Panc1 (cell line): ENCODE measurements around the gene NFILZ. TPM values are rescaled to one million over a fixed set of nuclear protein-coding genes. Genes with fewer than 3 reads are reported as not detected.

Experiments used
- ATAC-seq: fragments of 200-7000 bp; cut with Tn5 transposase; 2 replicates; pipeline ENCODE4 v1.9.1; 2020; ENCODE audit warnings: mild to moderate bottlenecking, moderate library complexity
- Bru-seq: library from RNA; stranded (reverse); fragments of 400-500 nt; gene quantifications from one replicate; lab custom pipeline; 2021; lab: Mats Ljungman, UMichigan
- BruChase-seq, 2 experiments: library from RNA; stranded (reverse); fragments of 400-500 nt; gene quantifications; one replicate each; lab custom pipeline; 2021; lab: Mats Ljungman, UMichigan
- BruUV-seq: library from RNA; stranded (reverse); fragments of 400-500 nt; replicated peaks from 2 replicates; lab custom pipeline; 2021; lab: Mats Ljungman, UMichigan
- CTCF ChIA-PET: fragments of 300-600 bp; sonication (Branson Sonifier 250); formaldehyde crosslinking; loops from one replicate; lab custom pipeline; 2022; ENCODE audit warnings: antibody characterized with exemption; lab: Charles Lee
- POLR2A ChIA-PET: fragments of 300-600 bp; sonication (Branson Sonifier 250); formaldehyde crosslinking; loops from one replicate; lab custom pipeline; 2022; ENCODE audit warnings: antibody characterized with exemption; lab: Charles Lee
- DNase-seq: peaks from one replicate; pipeline ENCODE4 v3.0.0-alpha.2; 2010; ENCODE audit warnings: low read depth, low spot score
- H3K27ac ChIP-seq: 2 replicates; pipeline ENCODE4 v1.5.1; 2011; ENCODE audit warnings: mild to moderate bottlenecking, low read length, inconsistent platforms
- H3K27me3 ChIP-seq: fragments of 200-500 bp; sonication (Bioruptor generic); 2 replicates; pipeline ENCODE4 v1.6.0; 2014; ENCODE audit warnings: low read length, inconsistent platforms; ENCODE audit not compliant: control insufficient read depth, insufficient read depth
- H3K36me3 ChIP-seq: fragments of 200-500 bp; sonication (Bioruptor generic); 2 replicates; pipeline ENCODE4 v1.5.1; 2014; ENCODE audit warnings: inconsistent platforms, mild to moderate bottlenecking, low read length, moderate library complexity; ENCODE audit not compliant: control insufficient read depth, insufficient read depth
- H3K4me1 ChIP-seq: 2 replicates; pipeline ENCODE4 v1.5.1; 2011; ENCODE audit warnings: inconsistent platforms, mild to moderate bottlenecking, low read length, moderate library complexity; ENCODE audit not compliant: control insufficient read depth, insufficient read depth
- H3K4me3 ChIP-seq, 2 experiments: 2 replicates each; pipeline ENCODE4 v1.5.1; 2011 to 2012; ENCODE audit warnings: low read depth in 2 of 2, low read length in 2 of 2, mild to moderate bottlenecking in 2 of 2, inconsistent platforms in 1 of 2, moderate library complexity in 1 of 2
- H3K9me3 ChIP-seq: fragments of 200-500 bp; sonication (Bioruptor generic); 2 replicates; pipeline ENCODE4 v1.5.1; 2014; ENCODE audit warnings: low read depth, mild to moderate bottlenecking, inconsistent platforms, low read length, moderate library complexity; ENCODE audit not compliant: control insufficient read depth, insufficient read depth
- CTCF ChIP-seq: fragments of 450-650 bp; IDR thresholded peaks from 2 replicates; pipeline ENCODE4 v1.5.1; 2017; ENCODE audit warnings: mild to moderate bottlenecking
- POLR2AphosphoS5 ChIP-seq: IDR thresholded peaks from 2 replicates; pipeline ENCODE4 v1.6.1; 2012; ENCODE audit warnings: mild to moderate bottlenecking, low read depth, low read length, moderate library complexity
- REST ChIP-seq, 2 experiments: IDR thresholded peaks; 2 replicates each; pipeline ENCODE4 v1.6.1; 2011 to 2012; ENCODE audit warnings: low read depth in 2 of 2, control low read depth in 1 of 2, low read length in 1 of 2, mild to moderate bottlenecking in 1 of 2, moderate library complexity in 1 of 2; ENCODE audit not compliant: insufficient read depth in 1 of 2
- SIN3A ChIP-seq: IDR thresholded peaks from 2 replicates; pipeline ENCODE4 v1.6.1; 2012; ENCODE audit warnings: low read depth, mild to moderate bottlenecking, low read length, moderate library complexity, borderline replicate concordance; ENCODE audit not compliant: insufficient read depth
- TCF7L2 ChIP-seq: IDR thresholded peaks from 2 replicates; pipeline ENCODE4 v1.6.1; 2011; ENCODE audit warnings: mild to moderate bottlenecking, low read depth, low read length, inconsistent platforms
- in situ Hi-C: cut with HindIII; loops from 2 replicates; pipeline ENCODE4 v1.10.0; 2016; ENCODE audit warnings: low sequenced_read_pairs, low pct_unique_long_range_greater_than_20kb
- intact Hi-C: fragments of 100-400 bp; cut with micrococcal nuclease; formaldehyde crosslinking; loops from one replicate; pipeline ENCODE4 v1.10.0; 2022; ENCODE audit not compliant: unreplicated experiment
- long read RNA-seq: library from polyadenylated mRNA; unstranded; transcript quantifications from one replicate; pipeline ENCODE4 v2.0.0, GENCODE V29; 2021; ENCODE audit not compliant: unreplicated experiment
- polyA plus RNA-seq: library from polyadenylated mRNA; unstranded; fragments of >200 nt; gene quantifications from one replicate; pipeline ENCODE4 v1.2.1, GENCODE V29; 2012; ENCODE audit warnings: missing spikeins; ENCODE audit not compliant: insufficient read length
- total RNA-seq: library from RNA; stranded (reverse); gene quantifications from one replicate; pipeline ENCODE4 v1.2.1, GENCODE V29; 2021; ENCODE audit not compliant: unreplicated experiment

The NFILZ gene, protein sequence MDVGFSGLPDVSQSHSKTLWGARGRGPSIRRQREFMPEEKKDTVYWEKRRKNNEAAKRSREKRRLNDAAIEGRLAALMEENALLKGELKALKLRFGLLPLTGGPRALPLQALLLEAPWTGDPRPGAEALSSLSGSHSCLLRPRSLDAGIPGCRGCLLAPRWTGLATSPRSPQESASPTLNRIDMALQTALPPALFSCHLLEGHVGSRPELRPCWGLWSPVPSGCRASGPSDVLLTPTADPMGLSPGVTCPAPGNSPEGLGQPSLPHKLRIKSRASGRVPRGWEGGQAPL
- total RNA-seq (not detected), Bru-seq, nascent RNA (percentile 13 among the genes with signal in this experiment), BruChase-seq, experiment 1, labeled RNA remaining after a 2-hour chase (not detected), BruChase-seq, experiment 2, labeled RNA remaining after a 6-hour chase (not detected)
- polyA plus RNA-seq = not detected
- long read RNA-seq = 0 reads

DNA sequence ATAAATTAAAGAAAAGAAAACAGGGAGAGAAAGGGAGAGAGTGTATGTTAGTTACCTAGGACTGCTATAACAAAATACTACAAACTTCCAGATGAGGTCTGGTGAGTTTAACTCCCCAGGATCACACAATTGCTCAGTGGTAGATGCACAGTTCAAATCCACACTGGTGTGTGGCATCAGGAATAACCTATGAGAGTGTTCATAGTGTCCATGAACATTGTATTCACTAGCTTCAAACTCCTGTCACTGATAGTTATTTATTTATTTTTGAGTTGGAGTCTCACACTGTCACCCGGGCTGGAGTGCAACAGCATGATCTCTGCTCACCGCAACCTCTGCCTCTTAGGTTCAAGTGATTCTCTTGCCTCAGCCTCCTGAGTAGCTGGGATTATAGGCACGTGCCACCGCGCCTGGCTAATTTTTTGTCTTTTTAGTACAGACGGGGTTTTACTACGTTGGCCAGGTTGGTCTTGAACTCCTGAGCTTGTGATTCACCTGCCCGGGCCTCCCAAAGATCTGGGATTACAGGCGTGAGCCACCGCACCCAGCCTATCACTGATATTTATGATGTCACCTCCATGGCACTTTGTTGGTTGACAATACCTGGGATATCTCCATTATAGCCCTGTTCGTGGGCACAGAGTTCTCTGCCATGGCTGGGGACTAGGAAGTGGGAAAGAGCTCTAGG is at the start of gene NFILZ:
Gene NFILZ (plus strand): TSS at position 638 of the 688 bp plus-strand sequence. CDS start 46,133 bp downstream, outside the sequence.
- no TSS peak for BruUV-seq
- H3K36me3 ChIP-seq = no peaks in the 10 kb centered on the region
- ChIA-PET CTCF (no interaction called here), POLR2A (interaction anchor here (1.0 kb wide), 1 partner anchor 15 kb away, joined by 3 read pairs; no protein-coding TSS in a partner anchor)
- intact Hi-C loops (no loop called here), in situ Hi-C loops (no loop called here)
- TF ChIP-seq POLR2AphosphoS5 (no peak), REST (IDR thresholded peaks at IDR 0.05; ENCODE audit: insufficient read depth in 1 of 2, low read depth in 2 of 2, low read length in 1 of 2) (no peak), CTCF (no peak), SIN3A (no peak), TCF7L2 (no peak)
- H3K27ac ChIP-seq = no peak within 1 kb of the TSS
- H3K4me1 ChIP-seq = no peaks in the 10 kb centered on the region
- DNase-seq = no peak
- no peaks in the 10 kb centered on the region for H3K27me3 ChIP-seq
- H3K9me3 ChIP-seq = no peaks in the 10 kb centered on the region
- no peak for ATAC-seq
- no peak within 1 kb of the TSS for H3K4me3 ChIP-seq

- Histone ChIP-seq H3K27ac (no peak overlapping the region), H3K4me3 (no peak overlapping the region), H3K9me3 (no peaks in the 10 kb centered on the region), H3K36me3 (no peaks in the 10 kb centered on the region), H3K4me1 (no peaks in the 10 kb centered on the region), H3K27me3 (no peaks in the 10 kb centered on the region)
- CTCF ChIA-PET = interaction anchor here (0.5 to 1.5 kb wide), 12 partner anchors 12 to 627 kb away, joined by 3 to 17 read pairs (median 6); no protein-coding TSS in a partner anchor
- no TSS peak for BruUV-seq
- no peak for TF ChIP-seq SIN3A
- TF ChIP-seq TCF7L2 = no peak
- TF ChIP-seq POLR2AphosphoS5 = no peak
- no peak for TF ChIP-seq REST (IDR thresholded peaks at IDR 0.05; ENCODE audit: insufficient read depth in 1 of 2, low read depth in 2 of 2, low read length in 1 of 2)
- TF ChIP-seq CTCF = peak; percentile 99
- ATAC-seq (peak; percentile 79), DNase-seq (peak; percentile 53)
- intact Hi-C loops (no loop called here), in situ Hi-C loops (no loop called here)
- POLR2A ChIA-PET = no interaction called here
These were observed 49.6 kb upstream of the NFILZ start for GRCh38 chr19:8580710-8581281.
